DMS53 treated with DMSO at 0.1 percent for 48 hours (cell line): Measurements from ENCODE around the gene NKIRAS2.

Source experiments
- DNase-seq: peaks from one replicate; lab custom pipeline; 2025; ENCODE audit not compliant: unreplicated experiment; lab: John Stamatoyannopoulos, UW

Gene NKIRAS2

GRCh38 chr17:42019509-42020404 lies at the start of gene NKIRAS2:
Gene NKIRAS2, plus strand, starts transcription at chr17:42020090. Its CDS starts 1,488 bp downstream, at chr17:42021578.
- DNase-seq = peak; percentile 72

DNA sequence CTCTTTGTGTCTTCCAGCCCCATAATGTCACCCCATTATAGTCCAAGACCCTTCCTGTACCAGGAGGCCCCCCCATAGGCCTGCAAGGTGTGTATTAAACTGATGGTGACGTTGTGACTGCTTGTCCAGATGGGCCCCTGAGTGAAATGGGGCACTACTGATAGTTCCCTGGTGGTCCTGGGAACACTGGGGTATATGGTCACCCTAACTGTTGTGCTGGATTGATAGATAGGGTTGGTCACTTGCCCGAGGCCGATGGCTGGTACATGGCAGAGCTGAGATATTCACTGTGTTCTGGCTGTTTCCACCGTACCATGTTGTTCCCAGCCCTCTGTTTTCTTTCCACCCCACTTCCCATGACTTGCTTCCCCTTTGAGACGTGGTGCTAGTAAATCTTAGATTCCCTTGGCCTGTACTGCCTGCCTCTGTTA lies 49.0 kb upstream of the NKIRAS2 start:
- DNase-seq = no peak

DNA sequence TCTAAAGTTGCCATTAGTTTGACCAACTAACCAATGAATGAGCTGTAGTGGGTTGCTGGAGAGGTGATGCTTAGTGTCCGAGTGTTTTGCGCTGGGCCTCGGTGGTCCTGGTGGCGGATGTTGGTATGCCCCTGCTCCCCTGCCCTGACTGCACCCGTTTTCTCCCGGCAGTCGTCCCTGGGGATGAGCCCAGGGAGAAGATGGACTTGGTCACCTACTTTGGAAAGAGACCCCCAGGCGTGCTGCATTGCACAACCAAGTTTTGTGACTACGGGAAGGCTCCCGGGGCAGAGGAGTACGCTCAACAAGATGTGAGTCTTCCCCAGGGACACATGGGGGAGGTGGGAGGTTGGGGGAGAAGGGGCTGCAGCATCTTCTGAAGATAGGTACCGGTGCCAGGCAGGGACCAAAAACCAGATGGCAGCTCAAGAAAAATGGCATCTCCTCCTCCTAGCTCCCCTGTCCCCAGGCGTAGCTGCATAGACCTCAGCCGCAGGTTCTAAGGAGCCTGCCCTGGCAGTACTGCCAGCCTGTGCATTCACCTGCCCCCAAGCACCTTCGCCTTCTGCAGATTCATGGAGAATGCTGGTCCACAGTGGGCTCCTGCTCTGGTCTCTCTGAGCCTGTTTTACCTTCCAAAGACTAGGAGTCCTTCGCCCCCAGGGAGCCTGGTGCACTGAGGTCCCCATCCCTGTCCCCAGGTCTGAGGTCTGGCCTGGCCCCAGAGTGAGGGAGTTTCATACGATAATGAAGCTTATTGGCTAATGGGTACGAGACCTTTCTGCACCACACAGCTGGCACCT lies 48.0 kb upstream of the NKIRAS2 start:
- DNase-seq = no peak

GRCh38 chr17:41972571-41973407 lies 47.1 kb upstream of the NKIRAS2 start:
- DNase-seq = no peak

- no peak for DNase-seq
Observed at GRCh38 chr17:41973408-41973811, 46.5 kb upstream of the NKIRAS2 start.

- DNase-seq = no peak
Observed at GRCh38 chr17:41974031-41974430, 45.9 kb upstream of the NKIRAS2 start.

DNA sequence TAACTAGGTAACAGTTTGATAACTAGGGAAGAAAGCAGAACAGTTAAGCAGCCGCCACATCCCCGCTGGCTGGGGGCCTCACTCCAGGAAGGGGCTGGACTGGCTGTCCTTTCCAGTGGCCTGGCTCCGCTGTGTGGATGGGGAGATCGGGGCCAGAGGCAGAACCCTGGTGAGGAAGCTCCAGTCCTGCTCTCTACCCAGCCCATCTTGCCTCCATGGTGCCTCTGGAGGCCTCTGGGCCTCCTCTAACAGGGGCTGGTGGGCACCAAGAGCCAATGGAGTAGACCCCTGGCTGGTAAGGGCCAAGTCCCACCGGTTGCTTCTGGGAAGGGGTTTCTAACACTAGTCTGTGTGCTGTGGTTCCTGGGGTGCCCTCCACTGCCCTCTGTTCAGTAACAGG lies 45.2 kb upstream of the NKIRAS2 start:
- no peak for DNase-seq

GRCh38 chr17:41975099-41976083 lies 44.5 kb upstream of the NKIRAS2 start:
- DNase-seq = no peak

- no peak for DNase-seq
Observed at GRCh38 chr17:41976142-41976768, 43.6 kb upstream of the NKIRAS2 start.

DNA sequence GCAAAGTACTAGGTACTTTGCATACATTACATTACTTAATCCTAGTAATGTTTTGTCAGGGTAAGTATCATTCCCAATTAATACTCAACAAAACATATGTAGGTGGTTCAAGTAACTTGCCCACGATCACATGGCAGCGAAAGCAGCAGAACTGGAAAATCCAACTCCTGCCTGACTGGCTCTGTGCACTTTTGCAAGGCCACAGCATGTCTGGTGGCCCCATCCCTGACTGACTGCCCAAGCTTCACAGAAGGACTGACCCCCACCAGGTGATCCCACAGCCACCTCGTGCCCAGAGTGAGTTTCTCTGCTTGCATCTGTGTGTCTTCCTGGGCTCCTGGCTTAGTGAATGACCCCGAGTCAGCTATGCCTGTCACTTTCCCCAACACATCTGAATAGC lies 41.9 kb upstream of the NKIRAS2 start:
- DNase-seq = no peak

DNA sequence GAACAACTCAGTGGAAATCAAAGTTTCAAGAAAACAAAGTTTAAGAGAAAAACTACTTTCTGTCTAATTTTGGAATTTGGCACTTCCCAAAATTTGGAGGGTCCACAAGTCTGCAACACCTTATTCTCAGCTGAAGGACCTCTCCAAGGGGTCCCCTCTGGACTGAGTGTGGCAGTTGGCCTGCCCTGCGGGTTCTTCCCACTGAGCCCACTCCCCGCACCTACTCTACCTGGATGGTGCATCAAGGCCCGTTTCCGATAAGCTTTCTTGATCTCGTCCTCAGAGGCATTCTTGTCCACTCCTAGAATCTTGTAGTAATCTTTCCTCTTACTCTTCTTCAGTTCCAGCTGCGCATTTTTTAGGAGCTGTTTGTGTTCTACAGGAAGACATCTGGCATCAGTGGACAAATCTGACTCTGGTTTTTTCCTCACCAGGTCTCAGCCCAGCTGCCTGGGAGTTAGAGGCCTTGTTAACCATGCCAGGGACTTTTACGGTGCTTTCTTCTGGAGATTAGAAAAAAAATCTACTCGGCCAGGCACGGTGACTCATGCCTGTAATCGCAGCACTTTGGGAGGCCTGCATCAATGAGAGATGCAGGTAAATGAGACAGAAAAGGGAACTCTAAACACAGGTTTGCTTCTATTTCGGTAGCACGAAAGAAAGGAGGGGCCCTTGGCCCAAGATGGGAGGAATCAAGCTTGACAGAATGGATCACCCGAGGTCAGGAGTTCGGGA lies 37.7 kb upstream of the NKIRAS2 start:
- DNase-seq = no peak

- no peak for DNase-seq
Observed at GRCh38 chr17:41984454-41984853, 35.4 kb upstream of the NKIRAS2 start.

GRCh38 chr17:41985919-41986318 lies 34.0 kb upstream of the NKIRAS2 start:
- no peak for DNase-seq

DNA sequence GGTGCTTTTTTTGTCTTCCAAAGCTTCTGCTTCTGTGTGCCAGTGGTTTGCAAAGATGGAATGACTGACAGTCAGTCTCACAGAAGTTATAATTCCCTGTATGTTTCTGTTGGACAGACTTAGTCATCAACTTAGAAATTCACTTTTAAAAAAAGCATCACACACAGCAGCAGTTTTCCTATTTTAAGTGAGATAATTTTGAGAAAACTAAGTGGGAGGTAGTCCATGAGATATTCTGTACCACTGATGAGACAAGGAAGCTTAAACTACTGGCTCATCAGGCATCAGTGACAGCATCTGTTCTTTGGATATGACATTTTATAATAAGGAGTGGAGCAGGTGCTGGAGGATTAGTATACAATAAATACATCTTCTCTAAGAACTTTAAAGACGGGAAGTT lies 33.3 kb upstream of the NKIRAS2 start:
- no peak for DNase-seq

DNA sequence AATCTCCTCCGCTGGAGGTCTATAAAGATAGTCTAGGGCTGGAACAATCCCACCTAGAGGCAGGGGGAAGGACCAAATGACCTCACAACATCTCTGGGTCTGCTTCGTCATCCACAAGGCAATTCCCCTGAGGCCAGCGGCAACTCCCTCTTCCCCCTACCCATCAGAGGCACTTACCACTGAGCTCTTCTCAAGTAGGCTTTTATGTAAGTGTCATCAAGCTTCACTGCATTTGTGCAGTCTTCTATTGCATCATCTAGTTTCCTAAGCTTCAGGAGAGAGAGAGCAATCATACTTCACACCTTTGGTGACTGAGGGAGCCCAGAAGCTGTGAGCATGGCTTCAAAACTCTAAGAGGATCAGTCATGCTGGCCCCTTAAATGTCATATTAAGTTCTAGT lies 32.2 kb upstream of the NKIRAS2 start:
- DNase-seq = no peak

GRCh38 chr17:41988418-41988817 lies 31.5 kb upstream of the NKIRAS2 start:
- no peak for DNase-seq

DNA sequence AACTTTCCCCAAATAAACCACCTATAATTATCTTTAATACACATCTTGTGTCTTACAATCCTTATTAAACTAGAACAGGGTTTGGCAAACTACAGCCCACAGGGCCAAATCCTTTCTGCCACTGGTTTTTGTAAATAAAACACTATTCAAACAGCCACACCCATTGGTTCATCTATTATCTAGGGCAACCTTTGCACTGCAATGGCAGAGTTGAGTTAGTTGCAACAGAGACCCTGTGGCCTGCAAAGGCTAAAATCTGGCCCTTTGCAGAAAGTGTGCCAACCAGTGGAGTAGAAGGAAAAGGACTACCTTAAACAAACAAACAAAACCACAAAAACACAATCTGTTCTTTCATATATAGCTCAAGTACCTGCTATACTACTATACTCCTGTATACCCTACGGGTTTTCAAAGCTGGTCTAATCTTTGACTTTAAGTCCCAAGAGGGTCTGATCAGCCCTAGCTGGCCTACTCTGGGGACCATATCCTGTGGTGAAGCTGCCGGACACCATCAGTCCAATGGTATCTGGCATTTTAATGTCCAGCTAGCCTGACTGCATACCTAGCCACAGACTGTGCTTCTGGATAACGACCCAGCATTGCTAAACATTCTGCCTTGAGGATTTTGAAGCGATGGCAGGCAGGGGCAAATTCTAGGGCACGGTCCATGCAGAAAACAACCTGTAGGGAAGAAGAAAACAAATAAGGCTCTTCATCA lies 30.0 kb upstream of the NKIRAS2 start:
- DNase-seq = no peak

- no peak for DNase-seq
Observed at GRCh38 chr17:41992576-41992975, 27.3 kb upstream of the NKIRAS2 start.
